ENCODE data around the gene PRXL2C.

GRCh38 chr9:96661711-96662110, 6.6 kb upstream of the PRXL2C start:
- TF ChIP-seq POU2F2 (IDR thresholded peaks at IDR 0.05; ENCODE audit: borderline replicate concordance, low read depth, low read length): no peak
- TF ChIP-seq CEBPB (IDR thresholded peaks at IDR 0.05; ENCODE audit: borderline replicate concordance in 1 of 2, low read depth in 2 of 2, low read length in 2 of 2): no peak
- TF ChIP-seq POLR2AphosphoS5 (IDR thresholded peaks at IDR 0.05; ENCODE audit: low read length): no peak
- no peak for TF ChIP-seq BHLHE40 (IDR thresholded peaks at IDR 0.05; ENCODE audit: borderline replicate concordance in 1 of 2, low read depth in 2 of 2, low read length in 1 of 2)
- TF ChIP-seq CTCF (IDR thresholded peaks at IDR 0.05 in 2 of 3, conservative IDR thresholded peaks at IDR 0.05 in 1 of 3; ENCODE audit: control insufficient read depth in 2 of 3, extremely low read depth in 1 of 3, insufficient read depth in 1 of 3, low read depth in 3 of 3, low read length in 3 of 3): no peak
- no peak for TF ChIP-seq HDAC2 (IDR thresholded peaks at IDR 0.05)
- TF ChIP-seq NR2C2 (IDR thresholded peaks at IDR 0.05; ENCODE audit: borderline replicate concordance, control insufficient read depth, insufficient read length, low read depth): no peak
- TF ChIP-seq RAD51 (IDR thresholded peaks at IDR 0.05): no peak
- TF ChIP-seq NRF1 (conservative IDR thresholded peaks at IDR 0.05; ENCODE audit: low read depth, low read length): no peak
- TF ChIP-seq JUND (IDR thresholded peaks at IDR 0.05; ENCODE audit: low read depth, low read length): no peak
- no peak for TF ChIP-seq USF1 (IDR thresholded peaks at IDR 0.05; ENCODE audit: borderline replicate concordance, extremely low read length, insufficient read depth, low read depth, low read length)
